Measurements from ENCODE around the gene PAX5. TPM values are rescaled to one million over a fixed set of nuclear protein-coding genes. Genes with fewer than 3 reads are reported as not detected.

PAX5 gene
- total and polyA plus RNA-seq, 4 donors: 0.08 to 2.3 (median 0.40) TPM

- DNase-seq (no peak), ATAC-seq (ENCODE audit: insufficient read depth, low FRiP score) (no peak)
- H3K9ac ChIP-seq (ENCODE audit: insufficient read depth in 1 of 2, low read length in 2 of 2): no peak overlapping the region
- no peaks in the 10 kb centered on the region for H3K9me3 ChIP-seq (ENCODE audit: control insufficient read depth in 4 of 4, insufficient read depth in 3 of 4, low read length in 3 of 4)
- H3K36me3 ChIP-seq (ENCODE audit: control insufficient read depth in 4 of 4, insufficient read depth in 4 of 4, low read length in 4 of 4): no peaks in the 10 kb centered on the region
- no peak for TF ChIP-seq CTCF (IDR thresholded peaks at IDR 0.05; ENCODE audit: control extremely low read depth, extremely low read depth)
- H3K4me3 ChIP-seq: no peak overlapping the region
- no peak overlapping the region for H3K27ac ChIP-seq (ENCODE audit: low read depth in 1 of 2, low read length in 1 of 2)
- H3K27me3 ChIP-seq (ENCODE audit: control insufficient read depth in 3 of 3, insufficient read depth in 3 of 3, low read length in 2 of 3): peaks cover 0 to 13% (median 11%) of the 10 kb centered on the region in 3 donors
- WGBS, 2 donors: 57 to 64% methylated on average over 4 of the region's 4 CpGs
- no peaks in the 10 kb centered on the region for H3K4me1 ChIP-seq (ENCODE audit: control insufficient read depth in 5 of 5, insufficient read depth in 5 of 5, low read length in 5 of 5)
These were observed 96.1 kb downstream of the PAX5 start for GRCh38 chr9:36937951-36938350.

GRCh38 chr9:36937346-36937745, 96.7 kb downstream of the PAX5 start:
- no peaks in the 10 kb centered on the region for H3K36me3 ChIP-seq (ENCODE audit: control insufficient read depth in 4 of 4, insufficient read depth in 4 of 4, low read length in 4 of 4)
- ATAC-seq (ENCODE audit: insufficient read depth, low FRiP score) (no peak), DNase-seq (no peak)
- no peaks in the 10 kb centered on the region for H3K4me1 ChIP-seq (ENCODE audit: control insufficient read depth in 5 of 5, insufficient read depth in 5 of 5, low read length in 5 of 5)
- H3K27me3 ChIP-seq (ENCODE audit: control insufficient read depth in 3 of 3, insufficient read depth in 3 of 3, low read length in 2 of 3): peaks cover 0 to 13% (median 11%) of the 10 kb centered on the region in 3 donors
- WGBS, 2 donors: 64 to 65% methylated on average over 7 of the region's 7 CpGs
- H3K9me3 ChIP-seq (ENCODE audit: control insufficient read depth in 4 of 4, insufficient read depth in 3 of 4, low read length in 3 of 4): no peaks in the 10 kb centered on the region
- no peak for TF ChIP-seq CTCF (IDR thresholded peaks at IDR 0.05; ENCODE audit: control extremely low read depth, extremely low read depth)
- H3K9ac ChIP-seq (ENCODE audit: insufficient read depth in 1 of 2, low read length in 2 of 2): no peak overlapping the region
- no peak overlapping the region for H3K4me3 ChIP-seq
- no peak overlapping the region for H3K27ac ChIP-seq (ENCODE audit: low read depth in 1 of 2, low read length in 1 of 2)

- DNase-seq: no peak
- H3K4me1 ChIP-seq (ENCODE audit: control insufficient read depth in 5 of 5, insufficient read depth in 5 of 5, low read length in 5 of 5): no peaks in the 10 kb centered on the region
- no peak for ATAC-seq (ENCODE audit: insufficient read depth, low FRiP score)
- no peaks in the 10 kb centered on the region for H3K36me3 ChIP-seq (ENCODE audit: control insufficient read depth in 4 of 4, insufficient read depth in 4 of 4, low read length in 4 of 4)
- peaks cover 0 to 3% (median under 1%) of the 10 kb centered on the region in 4 donors for H3K9me3 ChIP-seq (ENCODE audit: control insufficient read depth in 4 of 4, insufficient read depth in 3 of 4, low read length in 3 of 4)
- no peak overlapping the region for H3K4me3 ChIP-seq
- no peak overlapping the region for H3K9ac ChIP-seq (ENCODE audit: insufficient read depth in 1 of 2, low read length in 2 of 2)
- H3K27me3 ChIP-seq (ENCODE audit: control insufficient read depth in 3 of 3, insufficient read depth in 3 of 3, low read length in 2 of 3): peaks cover 0 to 13% (median 11%) of the 10 kb centered on the region in 3 donors
- TF ChIP-seq CTCF (IDR thresholded peaks at IDR 0.05; ENCODE audit: control extremely low read depth, extremely low read depth): no peak
- no peak overlapping the region for H3K27ac ChIP-seq (ENCODE audit: low read depth in 1 of 2, low read length in 1 of 2)
These were observed 97.6 kb downstream of the PAX5 start for GRCh38 chr9:36936498-36936831.

GRCh38 chr9:36935768-36936497, 98.1 kb downstream of the PAX5 start:
- Histone ChIP-seq H3K27me3 (ENCODE audit: control insufficient read depth in 3 of 3, insufficient read depth in 3 of 3, low read length in 2 of 3) (peaks cover 0 to 13% (median 11%) of the 10 kb centered on the region in 3 donors), H3K9me3 (ENCODE audit: control insufficient read depth in 4 of 4, insufficient read depth in 3 of 4, low read length in 3 of 4) (peaks cover 0 to 3% (median under 1%) of the 10 kb centered on the region in 4 donors), H3K36me3 (ENCODE audit: control insufficient read depth in 4 of 4, insufficient read depth in 4 of 4, low read length in 4 of 4) (no peaks in the 10 kb centered on the region), H3K27ac (ENCODE audit: low read depth in 1 of 2, low read length in 1 of 2) (no peak overlapping the region), H3K4me1 (ENCODE audit: control insufficient read depth in 5 of 5, insufficient read depth in 5 of 5, low read length in 5 of 5) (no peaks in the 10 kb centered on the region), H3K4me3 (no peak overlapping the region), H3K9ac (ENCODE audit: insufficient read depth in 1 of 2, low read length in 2 of 2) (no peak overlapping the region)
- DNase-seq: no peak
- no peak for ATAC-seq (ENCODE audit: insufficient read depth, low FRiP score)
- TF ChIP-seq CTCF (IDR thresholded peaks at IDR 0.05; ENCODE audit: control extremely low read depth, extremely low read depth): no peak
- WGBS, 2 donors: 84 to 93% methylated on average over 9 of the region's 9 CpGs
